GM23248 (cell line): ENCODE results near the gene KRT79. TPM values are rescaled to one million over a fixed set of nuclear protein-coding genes. Genes with fewer than 3 reads are reported as not detected.

Experiments used
- DNase-seq: peaks from one replicate; pipeline ENCODE4 v3.0.0-alpha.2; 2015
- H2AFZ ChIP-seq: fragments of 200-600 bp; sonication (generic); 2 replicates; pipeline ENCODE4 v1.6.1; 2016; ENCODE audit warnings: antibody characterized with exemption
- H3F3A ChIP-seq: fragments of 200-600 bp; sonication (generic); 2 replicates; pipeline ENCODE4 v1.6.1; 2016; ENCODE audit warnings: mild to moderate bottlenecking, antibody characterized with exemption, mixed run types; ENCODE audit not compliant: insufficient read depth
- H3K27ac ChIP-seq: fragments of 200-600 bp; sonication (generic); 2 replicates; pipeline ENCODE4 v1.5.1; 2016; ENCODE audit warnings: mild to moderate bottlenecking
- H3K27me3 ChIP-seq: fragments of 200-600 bp; sonication (generic); replicated peaks from 2 replicates; pipeline ENCODE4 v1.6.1; 2016; ENCODE audit warnings: mild to moderate bottlenecking; ENCODE audit not compliant: insufficient read depth
- H3K36me3 ChIP-seq: fragments of 200-600 bp; sonication (generic); 2 replicates; pipeline ENCODE4 v1.6.1; 2016; ENCODE audit warnings: low read depth, mild to moderate bottlenecking
- H3K4me1 ChIP-seq: fragments of 200-600 bp; sonication (generic); 2 replicates; pipeline ENCODE4 v1.6.1; 2016; ENCODE audit warnings: mild to moderate bottlenecking; ENCODE audit not compliant: insufficient read depth
- H3K4me2 ChIP-seq: fragments of 200-600 bp; sonication (generic); one replicate; pipeline ENCODE4 v1.6.1; 2016; ENCODE audit warnings: mild to moderate bottlenecking; ENCODE audit not compliant: unreplicated experiment
- H3K4me3 ChIP-seq: fragments of 200-600 bp; sonication (generic); 2 replicates; pipeline ENCODE4 v1.5.1; 2016; ENCODE audit warnings: mild to moderate bottlenecking
- H3K79me2 ChIP-seq: fragments of 200-600 bp; sonication (generic); 2 replicates; pipeline ENCODE4 v1.6.1; 2016; ENCODE audit warnings: mild to moderate bottlenecking; ENCODE audit not compliant: insufficient read depth
- H3K9ac ChIP-seq: fragments of 200-600 bp; sonication (generic); 2 replicates; pipeline ENCODE4 v1.6.1; 2016; ENCODE audit warnings: mild to moderate bottlenecking
- H3K9me2 ChIP-seq: fragments of 200-600 bp; sonication (generic); 2 replicates; pipeline ENCODE4 v1.6.1; 2016; ENCODE audit warnings: mixed run types, mild to moderate bottlenecking, moderate library complexity; ENCODE audit not compliant: insufficient read depth
- H3K9me3 ChIP-seq: fragments of 200-600 bp; sonication (generic); one replicate; pipeline ENCODE4 v1.6.1; 2017; ENCODE audit warnings: low read depth
- H4K20me1 ChIP-seq: fragments of 200-600 bp; sonication (generic); 2 replicates; pipeline ENCODE4 v1.6.0; 2016; ENCODE audit not compliant: insufficient read depth
- EZH2 ChIP-seq: fragments of 200-600 bp; sonication (generic); IDR thresholded peaks from 2 replicates; pipeline ENCODE4 v1.6.1; 2018; ENCODE audit warnings: antibody characterized with exemption, mild to moderate bottlenecking; ENCODE audit not compliant: insufficient read depth, poor library complexity, severe bottlenecking
- EZH2phosphoT487 ChIP-seq: fragments of 200-600 bp; sonication (generic); IDR thresholded peaks from 2 replicates; pipeline ENCODE4 v1.6.1; 2018; ENCODE audit warnings: antibody characterized with exemption, moderate library complexity, mild to moderate bottlenecking, low read depth; ENCODE audit not compliant: insufficient read depth
- WGBS, 2 experiments: methylation state at CpG; one replicate each; pipeline ENCODE4 v1.1.6; 2015 to 2017; ENCODE audit warnings: low lambda C conversion rate in 2 of 2, low coverage in 1 of 2; ENCODE audit errors: missing lambda C conversion rate in 2 of 2; 5-methylcytosine and 5-hydroxymethylcytosine counted together
- in situ Hi-C: fragments of 300-500 bp; cut with MboI; formaldehyde crosslinking; loops from 2 replicates; pipeline ENCODE4 v1.15.0; 2020
- polyA plus RNA-seq: library from polyadenylated mRNA; unstranded; fragments of >200 nt; fragmentation: Nextera tagmentation; extraction: Ambion mirVana; gene quantifications from 2 replicates; pipeline ENCODE4 v1.2.1, GENCODE V29; 2016
- total RNA-seq: library from RNA; depleted of rRNA; stranded (reverse); fragments of >200 nt; shearing (Covaris generic); gene quantifications from 2 replicates; pipeline ENCODE4 v1.2.3, GENCODE V29; 2014

KRT79 gene
- total and polyA plus RNA-seq, 2 experiments from 2014 or later = 0.15 TPM; not detected in 1

DNA sequence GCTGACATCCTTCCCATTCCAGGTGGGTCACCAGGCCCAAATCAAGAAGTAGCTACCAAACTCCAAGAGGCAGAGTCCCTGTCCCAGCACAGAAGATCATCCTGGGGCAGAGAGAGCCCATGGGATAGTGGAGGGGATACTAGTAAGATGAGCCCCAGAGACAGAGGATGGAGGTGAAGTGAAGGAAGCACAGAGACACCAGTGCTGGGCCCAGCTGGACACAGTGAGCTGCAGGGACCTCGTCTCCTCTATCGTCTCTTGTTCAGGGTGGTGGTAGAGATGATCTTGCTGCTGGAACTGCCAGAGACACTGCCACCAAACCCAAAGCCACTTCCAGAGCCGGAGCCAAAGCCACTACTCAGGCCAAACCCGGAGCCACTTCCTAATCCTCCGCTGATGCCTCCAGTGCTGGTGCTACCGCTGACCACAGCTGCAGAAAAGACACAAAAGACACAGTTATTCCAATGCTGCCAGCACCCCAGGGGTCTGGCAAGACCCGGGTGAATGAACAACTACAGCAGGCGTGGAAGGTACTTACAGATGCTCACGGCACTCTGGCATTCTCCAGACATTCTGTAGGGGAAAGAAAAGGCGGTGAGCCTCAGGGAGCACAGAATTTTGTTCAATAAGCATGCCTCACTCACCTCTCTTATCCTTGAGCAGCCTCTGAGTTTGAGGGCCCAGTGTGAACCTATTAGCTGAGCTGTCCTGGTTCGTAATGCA, 27.1 kb downstream of the KRT79 start:
- TF ChIP-seq EZH2phosphoT487 = no peak
- no peak for TF ChIP-seq EZH2
- Histone ChIP-seq H3F3A (no peaks in the 10 kb centered on the region), H3K36me3 (no peaks in the 10 kb centered on the region), H3K9me2 (no peaks in the 10 kb centered on the region), H3K4me1 (no peaks in the 10 kb centered on the region), H3K79me2 (no peaks in the 10 kb centered on the region), H3K27ac (no peak overlapping the region), H2AFZ (no peak overlapping the region), H3K4me3 (no peak overlapping the region), H3K9me3 (no peaks in the 10 kb centered on the region), H3K27me3 (peaks cover 42% of the 10 kb centered on the region), H3K4me2 (no peak overlapping the region), H4K20me1 (no peaks in the 10 kb centered on the region), H3K9ac (no peak overlapping the region)
- 63 to 70% methylated on average over 11 of the region's 11 CpGs for WGBS, 2 experiments
- no peak for DNase-seq
- in situ Hi-C loops = no loop called here

DNA sequence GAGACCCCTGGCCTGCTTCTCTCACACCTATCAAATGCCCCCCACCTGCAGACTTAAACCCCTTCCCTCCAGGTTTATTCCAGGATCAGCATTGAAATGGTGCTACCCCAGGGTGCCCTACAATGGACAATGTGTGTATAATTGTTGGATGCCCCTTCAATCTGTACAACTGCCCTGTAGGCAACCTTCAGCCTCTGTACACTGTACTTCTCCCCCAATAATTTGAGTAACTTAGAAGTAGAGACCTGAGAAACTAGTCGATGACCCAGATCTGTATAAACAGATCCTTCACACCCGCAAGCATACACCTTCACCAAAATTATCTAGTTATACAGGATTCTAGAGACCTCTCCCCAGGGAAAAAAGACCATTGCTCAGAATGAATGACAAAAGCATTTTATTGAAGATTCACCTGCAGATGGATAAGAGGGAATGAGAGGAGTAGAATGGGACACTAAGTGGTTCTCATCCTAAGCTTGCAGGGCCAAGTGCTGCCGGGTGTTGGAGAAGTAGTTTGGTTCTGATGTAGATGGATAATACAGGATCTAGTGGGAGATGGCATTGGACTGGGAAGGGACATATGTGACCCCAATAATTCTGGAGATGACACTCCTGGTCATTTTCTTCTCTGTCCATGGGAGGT, 27.8 kb downstream of the KRT79 start:
- H3K27me3 ChIP-seq = peaks cover 42% of the 10 kb centered on the region
- H3F3A ChIP-seq = no peaks in the 10 kb centered on the region
- H3K9ac ChIP-seq = no peak overlapping the region
- no peak overlapping the region for H3K27ac ChIP-seq
- in situ Hi-C loops = no loop called here
- TF ChIP-seq EZH2 (no peak), EZH2phosphoT487 (no peak)
- DNase-seq = no peak
- no peaks in the 10 kb centered on the region for H3K9me3 ChIP-seq
- H3K4me2 ChIP-seq = no peak overlapping the region
- H4K20me1 ChIP-seq = no peaks in the 10 kb centered on the region
- 75 to 83% methylated on average over 3 of the region's 3 CpGs for WGBS, 2 experiments
- H3K4me3 ChIP-seq = no peak overlapping the region
- no peaks in the 10 kb centered on the region for H3K9me2 ChIP-seq
- no peaks in the 10 kb centered on the region for H3K79me2 ChIP-seq
- H2AFZ ChIP-seq = no peak overlapping the region
- no peaks in the 10 kb centered on the region for H3K36me3 ChIP-seq
- H3K4me1 ChIP-seq = no peaks in the 10 kb centered on the region

DNA sequence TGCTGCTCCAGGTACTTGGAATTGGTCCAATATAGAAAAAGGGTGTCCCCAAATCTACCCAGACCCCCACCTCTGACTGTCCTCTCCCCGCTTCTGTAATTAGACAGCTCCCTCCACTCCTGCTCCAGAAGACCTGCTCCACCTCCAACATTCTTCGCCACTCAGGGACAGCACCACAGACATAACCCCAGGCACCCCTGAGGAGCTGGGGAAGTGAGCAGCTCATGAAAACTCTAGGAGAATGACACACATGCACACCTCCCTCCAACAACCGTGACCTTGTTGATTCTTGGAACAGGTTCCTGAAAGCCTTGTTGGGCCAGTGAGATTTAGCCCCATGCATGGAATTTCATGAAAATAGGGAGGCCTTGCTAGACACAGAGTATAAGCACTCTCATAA, 28.4 kb downstream of the KRT79 start:
- Histone ChIP-seq H3K79me2 (no peaks in the 10 kb centered on the region), H3K9me2 (no peaks in the 10 kb centered on the region), H3K4me3 (no peak overlapping the region), H3K4me2 (no peak overlapping the region), H3K36me3 (no peaks in the 10 kb centered on the region), H3K27me3 (peaks cover 38% of the 10 kb centered on the region), H3K9ac (no peak overlapping the region), H3K9me3 (no peaks in the 10 kb centered on the region), H3F3A (no peaks in the 10 kb centered on the region), H3K4me1 (no peaks in the 10 kb centered on the region), H4K20me1 (no peaks in the 10 kb centered on the region), H2AFZ (no peak overlapping the region), H3K27ac (no peak overlapping the region)
- 70 to 71% methylated on average over 3 of the region's 3 CpGs for WGBS, 2 experiments
- no peak for DNase-seq
- TF ChIP-seq EZH2 (no peak), EZH2phosphoT487 (no peak)
- in situ Hi-C loops = no loop called here

DNA sequence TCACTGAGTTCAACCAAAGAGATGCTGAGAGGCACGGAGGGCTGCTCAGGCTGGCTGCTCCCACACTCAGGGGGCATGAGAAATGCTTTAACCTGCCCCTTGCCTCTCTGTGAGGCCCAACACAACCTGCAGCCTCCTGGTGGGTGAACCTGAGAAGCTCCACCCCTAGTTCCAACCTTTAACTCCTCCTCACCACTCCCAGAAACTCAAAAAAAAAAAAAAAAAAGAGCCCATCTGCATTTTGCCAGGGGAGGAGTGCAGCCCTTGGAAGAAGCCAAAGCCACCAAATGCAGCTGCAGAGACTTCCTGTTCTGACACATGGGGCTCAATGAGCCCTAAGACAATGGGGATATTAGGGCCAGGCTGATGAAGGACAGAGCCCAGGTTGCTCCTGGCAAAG, 29.1 kb downstream of the KRT79 start:
- Histone ChIP-seq H3K4me1 (no peaks in the 10 kb centered on the region), H3K9me2 (no peaks in the 10 kb centered on the region), H3K36me3 (no peaks in the 10 kb centered on the region), H3K79me2 (no peaks in the 10 kb centered on the region), H3K4me2 (no peak overlapping the region), H2AFZ (no peak overlapping the region), H4K20me1 (no peaks in the 10 kb centered on the region), H3K9ac (no peak overlapping the region), H3K27ac (no peak overlapping the region), H3K9me3 (no peaks in the 10 kb centered on the region), H3K27me3 (peaks cover 31% of the 10 kb centered on the region), H3K4me3 (no peak overlapping the region), H3F3A (no peaks in the 10 kb centered on the region)
- in situ Hi-C loops = no loop called here
- DNase-seq = no peak
- 0% methylated on average over 1 of the region's 1 CpG for WGBS, 2 experiments
- TF ChIP-seq EZH2phosphoT487 (no peak), EZH2 (no peak)
